Nephron progenitor cell (in vitro differentiated cells): ENCODE data around the gene ZC3H7B.
"Not testable (repeated sequence)": the region's sequence is repeated elsewhere in the genome, so short reads cannot be mapped to it uniquely, and the experiment has no call there.

Experiments
- DNase-seq: peaks from one replicate; pipeline ENCODE4 v3.0.0; 2021
- H3K27ac Mint-ChIP-seq: 2 replicates; pipeline ENCODE4 v1.8.0; 2021; ENCODE audit warnings: mild to moderate bottlenecking, moderate library complexity, mixed read lengths
- H3K27me3 Mint-ChIP-seq: 2 replicates; pipeline ENCODE4 v1.8.0; 2021; ENCODE audit warnings: mild to moderate bottlenecking, low read depth, mixed read lengths; ENCODE audit not compliant: poor library complexity
- H3K36me3 Mint-ChIP-seq: 2 replicates; pipeline ENCODE4 v1.8.0; 2021; ENCODE audit warnings: low read depth, mixed read lengths
- H3K4me1 Mint-ChIP-seq: 2 replicates; pipeline ENCODE4 v1.8.0; 2021; ENCODE audit warnings: mixed read lengths
- H3K4me3 Mint-ChIP-seq: 2 replicates; pipeline ENCODE4 v1.8.0; 2021; ENCODE audit warnings: mild to moderate bottlenecking, moderate library complexity, mixed read lengths
- H3K9me3 Mint-ChIP-seq: 2 replicates; pipeline ENCODE4 v1.8.0; 2021; ENCODE audit warnings: mild to moderate bottlenecking, moderate library complexity, mixed read lengths
- CTCF ChIP-seq: fragments of 200-600 bp; sonication (generic); IDR thresholded peaks from 2 replicates; pipeline ENCODE4 v1.5.0; 2021; ENCODE audit warnings: antibody characterized with exemption

The ZC3H7B gene

GRCh38 chr22:41257696-41258095 lies 43.6 kb upstream of the ZC3H7B start:
- no peaks in the 10 kb centered on the region for H3K9me3 Mint-ChIP-seq
- peaks cover 60% of the 10 kb centered on the region for H3K36me3 Mint-ChIP-seq
- no peak for DNase-seq
- H3K27me3 Mint-ChIP-seq = peaks cover 6% of the 10 kb centered on the region
- no peak for TF ChIP-seq CTCF
- peaks cover 12% of the 10 kb centered on the region for H3K4me1 Mint-ChIP-seq
- H3K27ac Mint-ChIP-seq = peak overlapping the region; percentile 96
- H3K4me3 Mint-ChIP-seq = no peak overlapping the region

- not testable (repeated sequence) for H3K9me3 Mint-ChIP-seq, DNase-seq, H3K27ac Mint-ChIP-seq, H3K27me3 Mint-ChIP-seq, H3K4me3 Mint-ChIP-seq
- H3K4me1 Mint-ChIP-seq = peaks cover 12% of the 10 kb centered on the region
- peaks cover 64% of the 10 kb centered on the region for H3K36me3 Mint-ChIP-seq
Observed at GRCh38 chr22:41259756-41260155, 41.6 kb upstream of the ZC3H7B start.

- H3K9me3 Mint-ChIP-seq = no peaks in the 10 kb centered on the region
- peaks cover 12% of the 10 kb centered on the region for H3K4me1 Mint-ChIP-seq
- no peak overlapping the region for H3K27ac Mint-ChIP-seq
- DNase-seq = no peak
- H3K4me3 Mint-ChIP-seq = no peak overlapping the region
- TF ChIP-seq CTCF = no peak
- peaks cover 60% of the 10 kb centered on the region for H3K36me3 Mint-ChIP-seq
- peaks cover 6% of the 10 kb centered on the region for H3K27me3 Mint-ChIP-seq
Observed at GRCh38 chr22:41260871-41261270, 40.5 kb upstream of the ZC3H7B start.

GRCh38 chr22:41261541-41262249 lies 39.6 kb upstream of the ZC3H7B start:
- H3K27ac Mint-ChIP-seq = no peak overlapping the region
- TF ChIP-seq CTCF = no peak
- H3K4me1 Mint-ChIP-seq = peaks cover 10% of the 10 kb centered on the region
- peaks cover 64% of the 10 kb centered on the region for H3K36me3 Mint-ChIP-seq
- no peak for DNase-seq
- H3K9me3 Mint-ChIP-seq = no peaks in the 10 kb centered on the region
- peaks cover 6% of the 10 kb centered on the region for H3K27me3 Mint-ChIP-seq
- no peak overlapping the region for H3K4me3 Mint-ChIP-seq

- Mint-ChIP-seq H3K36me3 (peaks cover 59% of the 10 kb centered on the region), H3K27me3 (peaks cover 2% of the 10 kb centered on the region), H3K4me1 (peaks cover 4% of the 10 kb centered on the region), H3K27ac (no peak overlapping the region), H3K4me3 (no peak overlapping the region), H3K9me3 (no peaks in the 10 kb centered on the region)
- TF ChIP-seq CTCF = no peak
- DNase-seq = no peak
Observed at GRCh38 chr22:41262250-41262765, 39.0 kb upstream of the ZC3H7B start.

GRCh38 chr22:41263704-41264103 lies 37.6 kb upstream of the ZC3H7B start:
- H3K36me3 Mint-ChIP-seq = peaks cover 68% of the 10 kb centered on the region
- H3K4me1 Mint-ChIP-seq = no peaks in the 10 kb centered on the region
- DNase-seq = no peak
- H3K27me3 Mint-ChIP-seq = peaks cover 2% of the 10 kb centered on the region
- H3K9me3 Mint-ChIP-seq = no peaks in the 10 kb centered on the region
- no peak overlapping the region for H3K4me3 Mint-ChIP-seq
- H3K27ac Mint-ChIP-seq = no peak overlapping the region
- TF ChIP-seq CTCF = no peak
